HG02798 (cell line): Measurements from ENCODE around the gene MLST8.

ENCODE experiments used
- ATAC-seq: cut with Tn5 transposase; IDR thresholded peaks from one replicate; pipeline ENCODE4 v1.9.1; 2021; ENCODE audit warnings: mild to moderate bottlenecking; ENCODE audit not compliant: unreplicated experiment, poor library complexity

MLST8 gene

DNA sequence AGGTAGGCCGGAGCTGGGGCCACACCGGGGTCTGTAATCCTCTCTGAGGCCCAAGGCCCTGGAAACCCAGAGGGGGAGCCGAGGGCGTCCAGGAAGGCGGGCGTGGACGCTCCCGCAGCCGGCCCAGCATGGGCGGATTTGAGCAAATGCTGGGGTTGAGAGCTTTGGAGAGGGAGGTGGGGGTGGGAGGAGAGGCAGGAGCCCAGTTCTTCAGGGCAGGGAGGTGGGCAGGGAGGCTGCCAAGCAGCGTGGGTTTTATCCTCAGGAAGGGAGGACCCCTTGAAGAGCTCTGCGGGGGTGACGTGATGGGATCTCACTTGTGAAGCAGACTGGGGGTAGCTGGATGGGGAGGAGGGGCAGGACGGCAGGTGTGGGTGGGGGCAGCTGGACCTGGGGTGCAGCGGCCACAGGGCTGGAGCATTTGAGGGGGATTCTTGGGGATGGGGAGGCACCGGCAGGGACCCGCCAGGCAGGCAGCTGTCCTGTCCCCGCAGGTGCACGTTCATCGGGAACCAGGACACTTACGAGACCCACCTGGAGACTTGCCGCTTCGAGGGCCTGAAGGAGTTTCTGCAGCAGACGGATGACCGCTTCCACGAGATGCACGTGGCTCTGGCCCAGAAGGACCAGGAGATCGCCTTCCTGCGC, 32.4 kb upstream of the MLST8 start:
- no peak for ATAC-seq

DNA sequence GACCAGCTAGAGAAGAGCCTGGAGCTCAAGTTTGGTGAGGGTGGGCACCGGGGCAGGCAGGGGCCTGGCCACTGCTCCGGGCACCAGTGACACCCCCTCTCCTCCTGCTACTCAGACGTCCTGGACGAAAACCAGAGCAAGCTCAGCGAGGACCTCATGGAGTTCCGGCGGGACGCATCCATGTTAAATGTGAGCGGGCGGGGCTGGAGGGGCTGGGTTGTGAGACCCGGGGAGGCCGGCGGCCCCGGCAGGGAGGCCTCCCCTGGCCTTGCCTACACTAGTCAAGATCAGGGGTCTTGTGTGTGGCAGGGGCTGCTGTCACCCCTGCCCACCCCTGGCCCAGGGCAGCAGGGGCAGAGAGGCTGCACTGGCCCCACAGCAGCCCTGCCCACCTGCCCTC, 31.9 kb upstream of the MLST8 start:
- ATAC-seq: no peak

DNA sequence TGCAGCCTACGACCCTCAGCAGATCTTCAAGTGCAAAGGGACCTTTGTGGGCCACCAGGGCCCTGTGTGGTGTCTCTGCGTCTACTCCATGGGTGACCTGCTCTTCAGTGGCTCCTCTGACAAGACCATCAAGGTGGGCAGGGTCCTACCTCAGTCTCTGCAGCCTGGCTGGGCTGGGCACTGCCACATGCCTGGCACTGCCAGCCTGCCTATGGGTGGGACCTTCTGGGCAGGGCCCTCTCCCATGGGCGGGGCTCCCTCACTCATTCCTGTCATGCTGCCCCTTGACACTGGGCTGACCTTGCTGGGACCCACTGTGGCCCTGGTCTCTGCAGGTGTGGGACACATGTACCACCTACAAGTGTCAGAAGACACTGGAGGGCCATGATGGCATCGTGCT, 31.3 kb upstream of the MLST8 start:
- no peak for ATAC-seq

GRCh38 chr16:2174396-2175131, 30.7 kb upstream of the MLST8 start:
- no peak for ATAC-seq

- no peak for ATAC-seq
These were observed 29.8 kb upstream of the MLST8 start for GRCh38 chr16:2175454-2175853.

- ATAC-seq: no peak
These were observed 29.2 kb upstream of the MLST8 start for GRCh38 chr16:2176047-2176446.

DNA sequence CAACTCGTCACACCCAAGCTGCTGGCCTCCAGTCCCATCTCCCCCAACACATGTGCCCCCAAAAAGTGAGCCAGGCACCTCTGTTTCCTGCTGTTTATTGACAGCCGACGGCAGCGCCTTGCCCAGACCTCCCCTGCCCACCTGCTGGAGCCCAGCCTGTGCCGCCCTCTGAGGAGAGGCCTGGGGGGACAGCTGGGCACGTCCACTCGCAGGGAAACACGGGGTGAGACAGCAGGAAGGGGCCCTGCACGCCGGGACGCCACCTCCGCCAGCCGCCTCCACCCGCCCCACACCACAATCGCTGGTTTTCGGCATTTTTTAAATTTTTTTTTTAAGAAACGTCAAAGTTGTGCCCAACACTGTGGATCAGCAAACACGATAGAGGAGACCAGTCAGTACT, 28.2 kb upstream of the MLST8 start:
- ATAC-seq: no peak

DNA sequence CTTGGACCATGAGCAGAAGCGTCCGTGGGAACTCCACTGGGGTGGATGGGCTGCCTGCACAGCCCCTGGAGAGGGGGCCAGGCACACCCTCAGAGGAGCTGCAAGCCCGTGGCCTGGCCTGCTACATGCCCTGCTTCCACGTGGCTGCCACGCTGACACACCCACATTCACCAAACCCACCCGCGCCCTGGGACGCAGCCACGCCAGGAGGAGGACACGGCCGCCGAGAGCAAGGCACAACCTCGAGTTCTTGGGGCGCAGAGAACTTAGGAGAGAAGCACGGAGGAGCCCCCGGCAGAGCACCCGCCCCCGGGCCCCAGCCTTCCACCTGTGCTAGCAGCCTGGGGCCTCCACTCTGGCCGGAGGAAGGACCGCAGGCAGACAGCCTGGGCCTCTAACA, 27.7 kb upstream of the MLST8 start:
- no peak for ATAC-seq

GRCh38 chr16:2178321-2179106, 26.7 kb upstream of the MLST8 start:
- no peak for ATAC-seq

- ATAC-seq: no peak
These were observed 26.1 kb upstream of the MLST8 start for GRCh38 chr16:2179107-2179501.

- ATAC-seq: no peak
These were observed 25.7 kb upstream of the MLST8 start for GRCh38 chr16:2179576-2179975.

- ATAC-seq: no peak
These were observed 24.8 kb upstream of the MLST8 start for GRCh38 chr16:2180461-2180860.

DNA sequence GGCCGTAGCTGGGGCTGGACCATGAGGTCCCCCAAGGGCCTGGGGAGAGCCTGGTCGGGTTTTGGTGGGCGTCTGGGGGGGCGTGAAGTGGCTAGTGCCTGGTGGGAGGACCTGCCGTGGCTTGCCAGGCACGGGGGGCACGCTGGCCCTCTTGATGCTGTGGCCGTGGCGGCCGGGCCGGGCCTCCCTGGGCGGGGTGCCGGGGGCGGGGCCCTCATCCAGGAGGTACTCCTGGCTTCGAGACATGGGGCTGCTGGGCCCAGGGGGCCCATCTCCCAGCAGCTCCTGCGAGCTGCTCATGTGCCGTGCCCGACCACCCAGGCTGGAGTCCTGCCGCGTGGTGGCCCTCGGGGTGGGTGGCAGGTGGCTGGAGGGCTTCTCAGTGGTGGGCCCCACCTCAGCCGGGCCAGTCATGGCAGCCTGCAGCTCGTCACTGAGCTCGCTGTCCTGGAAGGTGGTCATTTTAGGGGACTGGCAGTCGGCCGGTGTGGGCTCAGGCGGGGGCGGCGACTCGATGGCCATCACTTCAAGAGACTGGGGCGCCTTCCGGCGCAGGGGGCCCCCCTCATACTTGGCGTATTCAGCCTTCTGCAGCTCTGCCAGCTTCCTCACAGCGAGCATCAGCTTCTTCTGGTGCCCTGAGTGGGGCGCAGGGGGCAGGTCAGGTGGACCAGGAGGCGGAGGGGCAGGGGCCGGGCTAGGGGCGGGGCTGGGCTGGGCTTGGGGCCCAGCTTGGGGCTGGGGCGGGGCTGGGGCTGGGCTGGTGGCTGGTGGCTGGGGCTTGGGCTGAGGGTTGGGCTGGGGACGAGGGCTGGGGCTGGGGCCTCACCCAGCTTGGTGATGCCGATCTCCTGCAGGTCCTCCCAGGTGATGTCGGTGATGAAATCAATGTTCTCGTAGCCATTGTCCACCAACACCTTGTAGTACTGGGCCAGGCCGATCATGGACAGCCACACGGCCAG, 24.0 kb upstream of the MLST8 start:
- no peak for ATAC-seq

DNA sequence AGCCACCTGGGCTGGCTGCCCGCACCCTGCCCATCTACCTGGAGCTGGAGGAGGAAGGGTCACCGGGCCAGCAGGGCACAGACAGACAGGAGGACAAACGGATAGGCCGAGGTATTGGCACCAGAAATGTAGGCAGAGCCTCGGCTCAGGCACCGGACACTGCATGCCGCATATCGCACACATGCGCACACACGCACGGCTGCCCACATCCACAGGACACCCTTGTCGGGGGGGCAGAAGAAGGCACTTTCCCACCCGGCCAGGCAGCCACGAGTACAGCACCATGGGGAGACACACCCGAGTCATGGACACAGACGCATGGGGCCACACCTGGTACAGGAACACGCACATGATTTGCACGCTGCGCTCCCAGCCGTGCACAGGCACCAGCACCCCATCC, 23.3 kb upstream of the MLST8 start:
- no peak for ATAC-seq

- ATAC-seq: no peak
These were observed 21.6 kb upstream of the MLST8 start for GRCh38 chr16:2183671-2184070.

DNA sequence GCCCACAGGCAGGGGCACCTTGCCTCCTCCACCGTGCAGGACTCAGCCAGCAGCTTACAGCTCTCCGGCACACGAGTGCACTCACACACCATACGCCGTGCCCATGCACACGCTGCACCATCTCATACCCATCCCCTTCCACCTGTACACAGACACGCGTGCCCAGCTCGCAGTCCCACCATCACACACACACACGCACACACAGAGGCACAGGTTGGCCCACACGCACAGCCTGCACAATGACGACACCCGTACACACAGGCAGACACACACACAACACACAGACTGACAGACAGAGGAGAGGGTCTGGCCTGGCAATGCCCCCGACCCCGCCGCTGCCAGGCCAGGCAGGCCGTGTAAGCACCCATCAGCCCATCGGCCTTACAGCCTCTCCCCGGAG, 20.9 kb upstream of the MLST8 start:
- ATAC-seq: no peak

GRCh38 chr16:2184962-2185361, 20.3 kb upstream of the MLST8 start:
- no peak for ATAC-seq

DNA sequence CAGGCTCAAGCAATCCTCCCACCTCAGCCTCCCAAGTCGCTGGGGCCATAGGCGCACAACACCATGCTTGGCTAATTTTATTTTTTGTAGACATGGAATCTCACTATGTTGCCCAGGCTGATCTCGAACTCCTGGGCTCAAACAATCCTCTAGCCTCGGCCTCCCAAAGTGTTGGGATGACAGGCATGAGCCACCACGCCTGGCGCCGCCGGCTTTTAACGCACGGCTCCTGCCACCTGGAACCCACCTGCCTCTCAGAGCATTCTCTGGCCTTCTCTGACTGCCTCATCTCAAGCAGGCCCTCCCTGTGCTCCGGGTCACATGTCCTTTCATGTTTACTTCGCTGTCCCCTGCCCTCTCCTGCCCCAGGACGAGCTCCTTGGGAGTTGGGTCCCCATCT, 19.2 kb upstream of the MLST8 start:
- ATAC-seq: no peak

DNA sequence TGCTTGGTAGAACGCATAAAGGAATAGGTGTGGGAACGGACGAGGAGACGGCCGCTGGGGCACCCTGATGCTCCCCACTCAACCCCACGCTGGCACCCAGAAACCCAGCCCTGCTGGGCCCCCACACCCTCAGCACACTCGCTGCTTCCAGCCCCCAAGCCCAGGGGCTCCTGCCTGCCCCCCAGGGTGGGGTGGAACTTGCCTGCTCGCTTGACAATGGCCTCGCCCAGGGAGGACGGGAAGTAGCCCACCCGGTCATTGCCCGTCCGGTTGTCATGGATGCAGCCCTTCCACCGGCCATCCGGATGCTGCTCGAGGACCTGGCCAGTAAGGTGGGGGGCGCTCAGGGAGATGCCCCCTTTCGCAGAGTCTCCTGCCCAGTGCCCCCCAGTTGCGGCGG, 18.7 kb upstream of the MLST8 start:
- ATAC-seq: no peak

GRCh38 chr16:2187212-2187611, 18.0 kb upstream of the MLST8 start:
- no peak for ATAC-seq
